GM19025 (cell line): Measurements from ENCODE around the gene SGTA.
"Not testable (repeated sequence)": the region's sequence is repeated elsewhere in the genome, so short reads cannot be mapped to it uniquely, and the experiment has no call there.

Experiments
- ATAC-seq: cut with Tn5 transposase; IDR thresholded peaks from one replicate; pipeline ENCODE4 v1.9.1; 2021; ENCODE audit warnings: mild to moderate bottlenecking, low read depth, moderate library complexity; ENCODE audit not compliant: unreplicated experiment

SGTA gene

GRCh38 chr19:2716722-2717637 is 66.1 kb downstream of the SGTA start:
- ATAC-seq, result no peak

GRCh38 chr19:2716275-2716650 is 66.8 kb downstream of the SGTA start:
- ATAC-seq, result no peak

- no peak for ATAC-seq
Measured at GRCh38 chr19:2715470-2716274, 67.4 kb downstream of the SGTA start.

DNA sequence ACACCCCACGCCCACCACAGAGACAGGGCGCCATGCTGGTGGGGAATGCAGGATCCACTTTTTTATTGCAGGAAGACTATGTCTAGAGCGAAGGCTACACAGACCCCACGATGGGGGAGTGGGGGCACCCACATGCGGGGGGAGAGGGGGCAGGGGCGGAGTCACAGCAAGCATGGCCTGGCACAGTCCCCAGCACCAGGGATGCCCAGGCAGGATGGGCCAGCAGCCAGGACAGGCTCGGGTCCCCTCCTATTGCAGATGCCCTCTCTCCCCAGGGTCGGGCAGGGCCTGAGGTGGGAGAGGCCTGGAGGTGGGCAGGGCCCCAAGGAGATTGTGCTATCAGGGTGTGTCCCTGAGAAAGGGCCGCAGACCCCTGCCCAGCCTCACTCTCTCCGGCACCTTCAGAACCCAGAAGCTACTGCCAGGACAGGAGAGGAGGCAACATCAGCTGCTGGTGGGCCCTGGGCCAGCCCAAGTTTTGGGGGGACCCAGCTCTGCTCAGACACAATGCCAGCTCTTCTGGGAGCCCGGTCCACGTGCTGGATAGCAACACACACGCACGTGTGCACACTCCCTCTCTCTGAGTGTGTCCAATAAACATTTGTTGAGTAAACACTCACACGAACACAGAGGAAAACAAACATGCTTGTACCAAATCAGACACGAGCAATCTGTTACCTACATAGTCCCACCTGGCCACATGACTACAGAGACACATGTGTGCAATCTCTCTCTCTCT is 68.4 kb downstream of the SGTA start:
- ATAC-seq, result no peak

GRCh38 chr19:2714102-2714501 is 69.0 kb downstream of the SGTA start:
- not testable (repeated sequence) for ATAC-seq

GRCh38 chr19:2713170-2713569 is 69.9 kb downstream of the SGTA start:
- ATAC-seq, result not testable (repeated sequence)

DNA sequence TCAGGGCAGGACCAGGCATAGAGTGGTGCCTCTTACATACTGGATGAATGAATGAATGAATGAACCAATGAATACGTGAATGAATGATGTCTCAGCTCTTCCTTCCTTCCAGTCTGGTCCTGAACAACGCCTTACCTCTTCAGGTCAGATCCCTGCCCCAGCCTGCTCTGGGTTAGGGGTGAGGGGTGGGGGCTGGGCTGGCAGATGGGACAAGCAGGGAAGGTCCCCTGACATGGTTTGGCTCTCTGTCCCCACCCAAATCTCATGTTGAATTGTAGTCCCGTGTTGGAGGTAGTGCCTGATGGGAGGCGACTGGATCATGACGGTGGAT is 71.2 kb downstream of the SGTA start:
- no peak for ATAC-seq

DNA sequence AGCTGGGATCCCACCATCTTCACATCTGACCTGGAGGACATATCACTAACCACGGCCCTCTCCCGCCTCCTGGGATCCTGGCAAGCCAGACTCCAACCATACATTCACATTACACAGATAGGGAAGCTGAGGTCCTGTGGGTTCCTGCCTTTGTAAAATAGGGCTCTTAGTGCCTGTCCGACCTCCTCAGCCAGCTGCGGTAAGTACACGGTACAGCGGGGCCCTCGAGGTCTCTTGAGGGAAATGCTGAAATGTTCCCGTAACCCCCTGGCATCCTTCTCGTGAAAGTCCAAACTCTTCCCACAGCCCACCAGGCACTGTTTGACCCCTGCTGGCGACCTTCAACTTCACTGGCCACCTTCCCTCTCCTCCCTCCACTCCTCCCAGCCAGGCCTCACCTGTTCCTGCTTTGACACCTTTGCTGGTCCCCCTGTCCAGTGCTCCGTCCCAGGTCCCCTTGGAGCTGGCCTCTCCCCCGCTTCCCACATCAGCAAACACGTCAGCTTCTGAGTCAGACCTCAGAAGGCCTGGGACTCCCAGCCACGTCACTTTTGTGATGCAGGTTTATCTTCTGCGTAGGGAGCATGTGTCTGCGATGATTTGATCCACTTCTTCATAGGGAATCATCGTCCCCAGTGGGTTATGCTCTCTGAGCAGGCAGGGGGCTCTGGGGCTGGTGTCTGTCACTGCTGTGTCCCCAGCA is 71.8 kb downstream of the SGTA start:
- ATAC-seq, result no peak

DNA sequence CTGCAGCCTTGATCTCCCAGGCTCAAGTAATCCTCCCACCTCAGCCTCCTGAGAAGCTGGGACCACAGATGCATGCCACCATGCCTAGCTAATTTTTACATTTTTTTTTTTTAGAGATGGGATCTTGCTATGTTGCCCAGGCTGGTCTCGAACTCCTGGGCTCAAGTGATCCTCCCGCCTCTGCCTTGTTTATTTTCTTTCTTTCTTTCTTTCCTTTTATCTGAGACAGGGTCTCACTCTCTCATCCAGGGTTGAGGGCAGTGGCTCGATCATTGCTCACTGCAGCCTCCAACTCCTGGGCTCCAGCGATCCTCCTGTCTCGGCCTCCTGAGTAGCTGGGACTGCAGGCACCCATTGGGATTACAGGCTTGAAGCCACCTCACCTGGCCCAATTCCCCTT is 76.8 kb downstream of the SGTA start:
- no peak for ATAC-seq
